HuH-7 (cell line): Measurements from ENCODE around the gene TBX6.
"Not testable (repeated sequence)": the region's sequence is repeated elsewhere in the genome, so short reads cannot be mapped to it uniquely, and the experiment has no call there.

Source experiments
- DNase-seq: peaks from one replicate; pipeline ENCODE4 v3.0.0; 2011; ENCODE audit warnings: low spot score

Gene TBX6

GRCh38 chr16:30091474-30092372 is at the start of gene TBX6:
Gene TBX6 (minus strand): TSS chr16:30091924. CDS start chr16:30091193, 731 bp downstream.
- DNase-seq = peak; percentile 91

- DNase-seq = no peak
Measured at GRCh38 chr16:30139583-30140481, 48.1 kb upstream of the TBX6 start.

GRCh38 chr16:30137897-30138296 is 46.2 kb upstream of the TBX6 start:
- no peak for DNase-seq

- no peak for DNase-seq
Measured at GRCh38 chr16:30136971-30137605, 45.4 kb upstream of the TBX6 start.

GRCh38 chr16:30132591-30132990 is 40.9 kb upstream of the TBX6 start:
- no peak for DNase-seq

- no peak for DNase-seq
Measured at GRCh38 chr16:30131869-30132475, 40.2 kb upstream of the TBX6 start.

GRCh38 chr16:30127993-30128392 is 36.3 kb upstream of the TBX6 start:
- DNase-seq = no peak

- not testable (repeated sequence) for DNase-seq
Measured at GRCh38 chr16:30125690-30126089, 34.0 kb upstream of the TBX6 start.

GRCh38 chr16:30124985-30125379 is 33.3 kb upstream of the TBX6 start:
- DNase-seq = no peak

- no peak for DNase-seq
Measured at GRCh38 chr16:30122604-30123160, 31.0 kb upstream of the TBX6 start.

GRCh38 chr16:30121741-30122571 is 30.2 kb upstream of the TBX6 start:
- no peak for DNase-seq

GRCh38 chr16:30120340-30121105 is 28.8 kb upstream of the TBX6 start:
- DNase-seq = no peak

- no peak for DNase-seq
Measured at GRCh38 chr16:30119428-30119827, 27.7 kb upstream of the TBX6 start.

- DNase-seq = no peak
Measured at GRCh38 chr16:30117768-30118167, 26.0 kb upstream of the TBX6 start.

- DNase-seq = no peak
Measured at GRCh38 chr16:30116291-30117207, 24.8 kb upstream of the TBX6 start.

- no peak for DNase-seq
Measured at GRCh38 chr16:30115238-30115637, 23.5 kb upstream of the TBX6 start.

GRCh38 chr16:30114833-30115232 is 23.1 kb upstream of the TBX6 start:
- not testable (repeated sequence) for DNase-seq

GRCh38 chr16:30114411-30114810 is 22.7 kb upstream of the TBX6 start:
- DNase-seq = no peak
